ENCODE measurements around the gene AOC2. TPM values are rescaled to one million over a fixed set of nuclear protein-coding genes. Genes with fewer than 3 reads are reported as not detected.
"Not testable (repeated sequence)": the region's sequence is repeated elsewhere in the genome, so short reads cannot be mapped to it uniquely, and the experiment has no call there.

AOC2 gene
- total RNA-seq, 2 experiments from 2014 or later: 2.0 to 2.6 TPM

DNA sequence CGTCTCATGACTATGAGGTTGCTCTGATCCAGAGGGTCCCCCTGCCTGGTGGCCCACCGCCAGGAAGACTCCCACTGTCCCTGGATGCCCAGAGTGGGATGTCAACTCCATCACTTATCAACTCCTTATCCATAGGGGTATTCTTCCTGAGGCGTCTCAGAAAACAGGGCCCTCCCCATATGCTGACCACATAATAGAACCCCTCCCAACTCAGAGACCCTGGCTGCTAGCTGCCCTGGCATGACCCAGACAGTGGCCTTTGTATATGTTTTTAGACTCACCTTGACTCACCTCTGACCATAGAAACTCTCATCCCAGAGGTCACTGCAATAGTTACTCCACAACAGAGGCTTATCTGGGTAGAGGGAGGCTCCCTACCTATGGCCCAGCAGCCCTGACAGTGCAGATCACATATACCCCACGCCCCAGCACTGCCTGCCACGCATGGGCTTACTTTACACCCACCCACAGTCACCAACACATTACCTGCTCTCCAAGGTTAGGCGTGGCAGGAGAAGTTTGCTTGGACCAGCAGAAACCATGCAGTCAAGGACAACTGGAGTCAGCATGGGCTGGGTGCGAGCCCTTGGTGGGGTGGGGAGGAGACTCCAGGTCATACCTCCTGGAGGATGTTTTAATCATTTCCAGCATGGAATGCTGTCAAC lies 53.9 kb downstream of the AOC2 start:
- Mint-ChIP-seq H3K27ac (no peak overlapping the region), H3K9me3 (no peaks in the 10 kb centered on the region), H3K27me3 (ENCODE audit: low read depth) (peaks cover 5% of the 10 kb centered on the region), H3K4me3 (no peak overlapping the region), H3K4me1 (ENCODE audit: low read depth) (no peaks in the 10 kb centered on the region), H3K36me3 (ENCODE audit: low read depth) (no peaks in the 10 kb centered on the region)
- no peak for DNase-seq
- intact Hi-C loops (cut with micrococcal nuclease): no loop called here
- CTCF ChIA-PET: no interaction called here

DNA sequence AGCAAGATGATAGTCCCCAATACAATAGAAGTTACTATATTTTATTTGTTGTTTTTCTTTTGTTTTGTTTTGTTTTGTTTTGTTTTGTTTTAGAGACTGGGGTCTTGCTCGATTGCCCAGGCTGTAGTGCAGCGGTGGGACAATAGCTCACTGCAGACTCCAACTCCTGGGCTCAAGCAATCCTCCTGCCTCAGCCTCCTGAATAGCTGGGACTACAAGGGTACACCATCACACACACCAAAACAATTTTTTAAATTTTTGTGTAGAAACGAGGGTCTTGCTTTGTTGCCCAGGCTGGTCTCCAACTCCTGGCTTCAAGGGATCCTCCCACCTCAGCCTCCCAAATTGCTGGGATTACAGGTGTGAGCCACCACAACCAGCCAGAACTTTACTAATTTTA lies 55.6 kb downstream of the AOC2 start:
- H3K36me3 Mint-ChIP-seq (ENCODE audit: low read depth); DNase-seq; H3K27me3 Mint-ChIP-seq (ENCODE audit: low read depth); CTCF ChIA-PET; H3K4me1 Mint-ChIP-seq (ENCODE audit: low read depth); H3K4me3 Mint-ChIP-seq; intact Hi-C loops (cut with micrococcal nuclease); H3K9me3 Mint-ChIP-seq; H3K27ac Mint-ChIP-seq: not testable (repeated sequence)

Small RNA genes within 50 kb of the gene (microRNA-seq; reads per million reads assigned to microRNA genes)
- gene MIR6781 (ENCODE audit: borderline microRNAs expressed, borderline replicate concordance): 2.7 reads per million

Other genes with a start within 250 kb of the AOC2 start
- gene RETREG3, start 235.2 kb upstream of the AOC2 start, total RNA-seq: 10 to 100 TPM; 28.6 to 33.5 TPM
- 10 to 100 TPM; 91.3 to 92.0 TPM for gene TUBG1, start 234.9 kb upstream of the AOC2 start, total RNA-seq
- 1 to 10 TPM; 9.1 to 9.9 TPM for gene TUBG2, start 185.3 kb upstream of the AOC2 start, total RNA-seq
- under 1 TPM; 0.62 to 0.77 TPM for gene PLEKHH3, start 167.6 kb upstream of the AOC2 start, total RNA-seq
- under 1 TPM; 0.14 to 0.20 TPM for gene CCR10, start 162.7 kb upstream of the AOC2 start, total RNA-seq
- 1 to 10 TPM; 1.4 to 1.5 TPM for gene CNTNAP1, start 162.0 kb upstream of the AOC2 start, total RNA-seq
- 10 to 100 TPM; 31.9 to 34.0 TPM for gene EZH1, start 99.5 kb upstream of the AOC2 start, total RNA-seq
- gene RAMP2, start 83.4 kb upstream of the AOC2 start, total RNA-seq: not detected
- gene VPS25, start 71.1 kb upstream of the AOC2 start, total RNA-seq: 10 to 100 TPM; 57.5 to 58.2 TPM
- under 1 TPM; 0.17 to 0.41 TPM for gene WNK4, start 64.0 kb upstream of the AOC2 start, total RNA-seq
- 10 to 100 TPM; 23.7 to 24.4 TPM for gene COA3, start 45.9 kb upstream of the AOC2 start, total RNA-seq
- gene CNTD1, start 45.7 kb upstream of the AOC2 start, total RNA-seq: not detected
- gene BECN1, start 20.3 kb upstream of the AOC2 start, total RNA-seq: 10 to 100 TPM; 64.1 to 71.3 TPM
- 10 to 100 TPM; 84.7 to 87.0 TPM for gene PSME3, start 11.2 kb upstream of the AOC2 start, total RNA-seq
- 1 to 10 TPM; 1.4 to 2.6 TPM for gene AOC3, start 6.6 kb downstream of the AOC2 start, total RNA-seq
- gene G6PC1, start 56.2 kb downstream of the AOC2 start, total RNA-seq: not detected
- 10 to 100 TPM; 48.4 to 49.3 TPM for gene AARSD1, start 119.9 kb downstream of the AOC2 start, total RNA-seq
- under 1 TPM; 0.33 to 0.57 TPM for gene PTGES3L, start 135.5 kb downstream of the AOC2 start, total RNA-seq
- gene RUNDC1, start 136.0 kb downstream of the AOC2 start, total RNA-seq: 1 to 10 TPM; 5.9 to 6.5 TPM
- 1,000 to 10,000 TPM; 1,974 to 2,033 TPM for gene RPL27, start 153.8 kb downstream of the AOC2 start, total RNA-seq
- 10 to 100 TPM; 43.9 to 50.5 TPM for gene IFI35, start 162.2 kb downstream of the AOC2 start, total RNA-seq
- 10 to 100 TPM; 32.6 to 34.7 TPM for gene VAT1, start 177.8 kb downstream of the AOC2 start, total RNA-seq
- not detected for gene RND2, start 180.7 kb downstream of the AOC2 start, total RNA-seq

Data from activated naive CD4-positive, alpha-beta T cell treated with anti-CD3 and anti-CD28 coated beads for 36 hours (primary cell).